ENCODE measurements around the gene TRIM67. TPM values are rescaled to one million over a fixed set of nuclear protein-coding genes. Genes with fewer than 3 reads are reported as not detected.

TRIM67 gene
- total and polyA plus RNA-seq, 7 experiments from 2014 or later = 0.02 TPM; not detected in 6

- H3K4me3 Mint-ChIP-seq = no peak overlapping the region
- ChIA-PET CTCF (no interaction called here), POLR2A (no interaction called here)
- H3K9me3 Mint-ChIP-seq = peaks cover 0 to 5% (median 0%) of the 10 kb centered on the region in 11 donors
- no peaks in the 10 kb centered on the region for H3K36me3 Mint-ChIP-seq
- intact Hi-C loops (cut with micrococcal nuclease) = no loop called here
- Histone ChIP-seq H3K27me3 (ENCODE audit: control insufficient read depth in 2 of 2, insufficient read depth in 2 of 2, low read length in 2 of 2) (peaks cover 0 to 2% of the 10 kb centered on the region in 2 donors), H3K36me3 (ENCODE audit: control insufficient read depth in 2 of 3, insufficient read depth in 3 of 3, low read length in 3 of 3) (no peaks in the 10 kb centered on the region), H3K4me1 (ENCODE audit: control insufficient read depth in 2 of 2, insufficient read depth in 2 of 2, low read length in 2 of 2) (no peaks in the 10 kb centered on the region), H3K4me3 (ENCODE audit: low read length) (no peak overlapping the region), H3K27ac (ENCODE audit: low read depth, low read length) (no peak overlapping the region), H3K9me3 (ENCODE audit: control insufficient read depth in 2 of 3, low read length in 3 of 3) (no peaks in the 10 kb centered on the region)
- no peak overlapping the region for H3K27ac Mint-ChIP-seq
- H3K27me3 Mint-ChIP-seq = peaks cover 16 to 42% (median 30%) of the 10 kb centered on the region in 5 donors
- DNase-seq (no peak), ATAC-seq (no peak)
- no peaks in the 10 kb centered on the region for H3K4me1 Mint-ChIP-seq
These were observed 25.7 kb downstream of the TRIM67 start for GRCh38 chr1:231187571-231187970.

DNA sequence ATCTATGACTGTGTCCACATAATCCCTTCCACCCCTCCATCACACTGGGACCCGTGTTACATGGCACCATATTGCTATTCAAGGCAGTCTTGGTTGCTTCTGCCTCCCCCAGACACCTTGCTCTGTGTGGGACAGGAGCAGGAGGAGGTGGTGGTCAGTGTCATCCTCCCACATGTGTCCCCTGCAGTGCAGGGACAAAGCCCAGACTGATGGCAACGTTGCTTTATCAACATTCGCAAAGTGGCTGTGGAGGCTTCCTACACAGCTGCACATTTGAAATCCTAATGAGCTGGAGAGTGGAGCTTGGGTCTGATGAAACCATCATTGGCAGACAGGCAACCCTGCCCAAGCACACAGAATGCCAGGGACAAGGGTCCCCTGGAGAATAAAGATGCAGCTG, 26.2 kb downstream of the TRIM67 start:
- Histone ChIP-seq H3K4me3 (ENCODE audit: low read length) (no peak overlapping the region), H3K4me1 (ENCODE audit: control insufficient read depth in 2 of 2, insufficient read depth in 2 of 2, low read length in 2 of 2) (no peaks in the 10 kb centered on the region), H3K9me3 (ENCODE audit: control insufficient read depth in 2 of 3, low read length in 3 of 3) (no peaks in the 10 kb centered on the region), H3K36me3 (ENCODE audit: control insufficient read depth in 2 of 3, insufficient read depth in 3 of 3, low read length in 3 of 3) (no peaks in the 10 kb centered on the region), H3K27me3 (ENCODE audit: control insufficient read depth in 2 of 2, insufficient read depth in 2 of 2, low read length in 2 of 2) (peaks cover 0 to under 1% of the 10 kb centered on the region in 2 donors), H3K27ac (ENCODE audit: low read depth, low read length) (no peak overlapping the region)
- no peaks in the 10 kb centered on the region for H3K4me1 Mint-ChIP-seq
- no peak overlapping the region for H3K27ac Mint-ChIP-seq
- H3K27me3 Mint-ChIP-seq = peaks cover 16 to 42% (median 30%) of the 10 kb centered on the region in 5 donors
- H3K9me3 Mint-ChIP-seq = peaks cover 0 to 5% (median 0%) of the 10 kb centered on the region in 11 donors
- ChIA-PET POLR2A (no interaction called here), CTCF (no interaction called here)
- DNase-seq (no peak), ATAC-seq (no peak)
- no peaks in the 10 kb centered on the region for H3K36me3 Mint-ChIP-seq
- no peak overlapping the region for H3K4me3 Mint-ChIP-seq
- intact Hi-C loops (cut with micrococcal nuclease) = no loop called here

GRCh38 chr1:231188768-231189167, 26.9 kb downstream of the TRIM67 start:
- DNase-seq (no peak), ATAC-seq (no peak)
- H3K4me1 Mint-ChIP-seq = no peaks in the 10 kb centered on the region
- no peaks in the 10 kb centered on the region for H3K36me3 ChIP-seq (ENCODE audit: control insufficient read depth in 2 of 3, insufficient read depth in 3 of 3, low read length in 3 of 3)
- H3K9me3 Mint-ChIP-seq = peaks cover 0 to 5% (median 0%) of the 10 kb centered on the region in 11 donors
- no peak overlapping the region for H3K27ac Mint-ChIP-seq
- intact Hi-C loops (cut with micrococcal nuclease) = no loop called here
- H3K9me3 ChIP-seq (ENCODE audit: control insufficient read depth in 2 of 3, low read length in 3 of 3) = no peaks in the 10 kb centered on the region
- H3K4me3 ChIP-seq (ENCODE audit: low read length) = no peak overlapping the region
- peaks cover 19 to 42% (median 30%) of the 10 kb centered on the region in 5 donors for H3K27me3 Mint-ChIP-seq
- H3K4me3 Mint-ChIP-seq = no peak overlapping the region
- ChIA-PET POLR2A (no interaction called here), CTCF (no interaction called here)
- no peaks in the 10 kb centered on the region for H3K27me3 ChIP-seq (ENCODE audit: control insufficient read depth in 2 of 2, insufficient read depth in 2 of 2, low read length in 2 of 2)
- H3K27ac ChIP-seq (ENCODE audit: low read depth, low read length) = no peak overlapping the region
- H3K36me3 Mint-ChIP-seq = no peaks in the 10 kb centered on the region
- H3K4me1 ChIP-seq (ENCODE audit: control insufficient read depth in 2 of 2, insufficient read depth in 2 of 2, low read length in 2 of 2) = no peaks in the 10 kb centered on the region

GRCh38 chr1:231189683-231190270, 27.9 kb downstream of the TRIM67 start:
- Histone ChIP-seq H3K27ac (ENCODE audit: low read depth, low read length) (no peak overlapping the region), H3K36me3 (ENCODE audit: control insufficient read depth in 2 of 3, insufficient read depth in 3 of 3, low read length in 3 of 3) (no peaks in the 10 kb centered on the region), H3K4me1 (ENCODE audit: control insufficient read depth in 2 of 2, insufficient read depth in 2 of 2, low read length in 2 of 2) (no peaks in the 10 kb centered on the region), H3K9me3 (ENCODE audit: control insufficient read depth in 2 of 3, low read length in 3 of 3) (no peaks in the 10 kb centered on the region), H3K27me3 (ENCODE audit: control insufficient read depth in 2 of 2, insufficient read depth in 2 of 2, low read length in 2 of 2) (no peaks in the 10 kb centered on the region), H3K4me3 (ENCODE audit: low read length) (no peak overlapping the region)
- no peaks in the 10 kb centered on the region for H3K36me3 Mint-ChIP-seq
- no peak for DNase-seq
- H3K4me1 Mint-ChIP-seq = no peaks in the 10 kb centered on the region
- ATAC-seq = no peak
- H3K27me3 Mint-ChIP-seq = peaks cover 18 to 33% (median 26%) of the 10 kb centered on the region in 5 donors
- no peak overlapping the region for H3K4me3 Mint-ChIP-seq
- no peak overlapping the region for H3K27ac Mint-ChIP-seq
- peaks cover 0 to 5% (median 0%) of the 10 kb centered on the region in 11 donors for H3K9me3 Mint-ChIP-seq
- intact Hi-C loops (cut with micrococcal nuclease) = no loop called here
- ChIA-PET CTCF (no interaction called here), POLR2A (no interaction called here)

- H3K36me3 ChIP-seq (ENCODE audit: control insufficient read depth in 2 of 3, insufficient read depth in 3 of 3, low read length in 3 of 3) = no peaks in the 10 kb centered on the region
- Mint-ChIP-seq H3K4me1 (no peaks in the 10 kb centered on the region), H3K4me3 (no peak overlapping the region), H3K9me3 (peaks cover 0 to 5% (median 0%) of the 10 kb centered on the region in 11 donors), H3K36me3 (no peaks in the 10 kb centered on the region), H3K27me3 (peaks cover 18 to 30% (median 24%) of the 10 kb centered on the region in 5 donors), H3K27ac (no peak overlapping the region)
- H3K9me3 ChIP-seq (ENCODE audit: control insufficient read depth in 2 of 3, low read length in 3 of 3) = no peaks in the 10 kb centered on the region
- intact Hi-C loops (cut with micrococcal nuclease) = no loop called here
- no peaks in the 10 kb centered on the region for H3K27me3 ChIP-seq (ENCODE audit: control insufficient read depth in 2 of 2, insufficient read depth in 2 of 2, low read length in 2 of 2)
- POLR2A ChIA-PET = no interaction called here
- no peak for DNase-seq
- CTCF ChIA-PET = no interaction called here
- no peak for ATAC-seq
- H3K4me1 ChIP-seq (ENCODE audit: control insufficient read depth in 2 of 2, insufficient read depth in 2 of 2, low read length in 2 of 2) = no peaks in the 10 kb centered on the region
- no peak overlapping the region for H3K4me3 ChIP-seq (ENCODE audit: low read length)
- H3K27ac ChIP-seq (ENCODE audit: low read depth, low read length) = no peak overlapping the region
These were observed 28.6 kb downstream of the TRIM67 start for GRCh38 chr1:231190456-231190855.

- Histone ChIP-seq H3K36me3 (ENCODE audit: control insufficient read depth in 2 of 3, insufficient read depth in 3 of 3, low read length in 3 of 3) (no peaks in the 10 kb centered on the region), H3K27ac (ENCODE audit: low read depth, low read length) (no peak overlapping the region), H3K27me3 (ENCODE audit: control insufficient read depth in 2 of 2, insufficient read depth in 2 of 2, low read length in 2 of 2) (no peaks in the 10 kb centered on the region), H3K9me3 (ENCODE audit: control insufficient read depth in 2 of 3, low read length in 3 of 3) (no peaks in the 10 kb centered on the region), H3K4me1 (ENCODE audit: control insufficient read depth in 2 of 2, insufficient read depth in 2 of 2, low read length in 2 of 2) (no peaks in the 10 kb centered on the region), H3K4me3 (ENCODE audit: low read length) (no peak overlapping the region)
- Mint-ChIP-seq H3K4me1 (no peaks in the 10 kb centered on the region), H3K27me3 (peaks cover 7 to 25% (median 16%) of the 10 kb centered on the region in 5 donors), H3K36me3 (no peaks in the 10 kb centered on the region), H3K9me3 (peaks cover 0 to 5% (median 0%) of the 10 kb centered on the region in 11 donors), H3K4me3 (no peak overlapping the region), H3K27ac (no peak overlapping the region)
- ATAC-seq (no peak), DNase-seq (no peak)
- intact Hi-C loops (cut with micrococcal nuclease) = no loop called here
- ChIA-PET CTCF (no interaction called here), POLR2A (no interaction called here)
These were observed 30.8 kb downstream of the TRIM67 start for GRCh38 chr1:231192620-231193163.

DNA sequence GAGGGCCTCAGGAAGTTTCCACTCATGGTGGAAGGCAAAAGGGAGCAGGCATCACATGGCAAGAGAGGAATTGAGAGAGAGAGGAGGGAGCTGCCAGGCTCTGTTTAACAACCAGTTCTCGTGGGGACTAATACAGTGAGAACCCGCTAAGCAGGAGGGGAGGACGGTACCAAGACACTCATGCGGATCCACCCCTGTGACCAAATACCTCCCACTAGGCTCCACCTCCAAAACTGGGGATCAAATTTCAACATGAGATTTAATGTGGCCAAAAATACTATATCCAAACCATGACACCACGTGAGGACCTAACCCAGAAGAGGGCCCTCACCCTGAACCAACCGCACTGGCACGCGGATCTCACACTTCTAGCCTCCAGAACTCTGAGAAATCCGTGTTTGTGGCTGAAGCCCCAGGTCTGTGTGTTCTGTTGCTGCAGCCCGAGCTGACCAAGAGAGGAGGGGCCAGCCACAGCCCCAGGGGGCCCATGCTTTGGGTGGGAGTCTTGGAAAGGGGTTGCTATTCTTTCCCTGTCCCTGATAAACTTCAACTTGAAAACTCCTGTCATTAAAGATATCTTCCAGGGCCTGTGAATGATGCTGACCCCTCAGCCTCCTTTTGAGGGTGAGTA, 32.0 kb downstream of the TRIM67 start:
- ATAC-seq (no peak), DNase-seq (no peak)
- Histone ChIP-seq H3K9me3 (ENCODE audit: control insufficient read depth in 2 of 3, low read length in 3 of 3) (no peaks in the 10 kb centered on the region), H3K4me3 (ENCODE audit: low read length) (no peak overlapping the region), H3K27me3 (ENCODE audit: control insufficient read depth in 2 of 2, insufficient read depth in 2 of 2, low read length in 2 of 2) (no peaks in the 10 kb centered on the region), H3K36me3 (ENCODE audit: control insufficient read depth in 2 of 3, insufficient read depth in 3 of 3, low read length in 3 of 3) (no peaks in the 10 kb centered on the region), H3K4me1 (ENCODE audit: control insufficient read depth in 2 of 2, insufficient read depth in 2 of 2, low read length in 2 of 2) (no peaks in the 10 kb centered on the region), H3K27ac (ENCODE audit: low read depth, low read length) (no peak overlapping the region)
- intact Hi-C loops (cut with micrococcal nuclease) = no loop called here
- no peaks in the 10 kb centered on the region for H3K36me3 Mint-ChIP-seq
- POLR2A ChIA-PET = no interaction called here
- H3K27ac Mint-ChIP-seq = no peak overlapping the region
- H3K4me1 Mint-ChIP-seq = no peaks in the 10 kb centered on the region
- peaks cover 0 to 16% (median 6%) of the 10 kb centered on the region in 5 donors for H3K27me3 Mint-ChIP-seq
- no peak overlapping the region for H3K4me3 Mint-ChIP-seq
- peaks cover 0 to 5% (median 0%) of the 10 kb centered on the region in 11 donors for H3K9me3 Mint-ChIP-seq
- CTCF ChIA-PET = no interaction called here
